Measurements from ENCODE around the gene CPNE4.

CPNE4 gene

DNA sequence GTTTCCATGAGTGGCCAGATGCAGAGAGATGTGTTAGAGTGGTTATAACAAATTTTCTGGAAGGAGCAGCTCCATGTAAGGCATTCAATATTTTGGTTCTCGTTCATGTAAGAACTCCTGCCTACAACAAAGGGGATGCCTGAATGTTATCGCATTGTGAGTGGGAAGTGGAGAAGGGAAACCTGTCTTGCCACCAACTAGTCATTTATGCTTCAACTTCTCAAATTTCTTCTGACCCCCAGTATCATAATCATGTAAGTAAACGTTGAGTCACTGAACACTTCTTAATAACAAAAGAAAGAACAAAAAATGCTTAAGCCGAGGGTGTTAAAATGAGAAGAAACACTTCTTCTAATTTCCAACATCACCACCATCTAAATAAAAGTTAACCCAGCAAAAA, 470.0 kb downstream of the CPNE4 start:
- no peak for DNase-seq

DNA sequence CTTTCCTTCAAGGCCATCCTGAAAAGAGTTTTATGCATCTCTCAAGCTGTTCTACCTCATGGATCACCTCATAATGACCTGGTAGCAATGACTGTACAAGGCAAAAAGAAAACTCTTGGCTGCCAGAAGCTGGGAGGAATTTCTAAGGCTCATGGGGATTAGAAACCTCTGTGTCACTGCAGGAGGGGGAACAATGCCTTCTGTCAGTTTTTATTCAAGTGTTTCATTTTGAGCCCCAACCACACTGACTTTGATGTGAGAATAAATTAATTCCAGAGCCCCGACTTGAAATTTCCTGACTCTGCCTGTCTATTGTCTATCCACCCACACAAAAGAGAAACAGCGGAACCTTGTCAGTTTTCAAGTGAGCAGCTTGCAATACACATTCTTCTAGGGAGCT, 473.3 kb downstream of the CPNE4 start:
- DNase-seq = no peak

DNA sequence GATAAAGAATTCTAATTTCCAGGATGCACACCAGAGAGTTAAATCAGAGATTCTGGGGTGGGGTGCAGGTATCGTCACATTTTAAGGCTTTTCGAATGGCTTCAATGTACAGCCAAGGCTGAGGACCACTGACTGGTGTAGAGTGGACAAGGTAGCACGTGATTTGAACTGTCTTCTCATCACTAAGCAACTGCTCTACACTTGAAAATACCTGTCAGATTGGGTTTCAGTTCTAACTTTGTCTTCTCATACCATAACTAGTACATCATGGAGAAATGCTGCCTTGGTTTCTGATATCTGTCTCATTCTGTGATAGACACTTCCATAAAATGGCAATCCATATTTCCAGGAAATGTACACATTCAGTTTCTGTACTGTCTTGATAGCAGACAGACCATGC, 474.0 kb downstream of the CPNE4 start:
- DNase-seq = no peak

DNA sequence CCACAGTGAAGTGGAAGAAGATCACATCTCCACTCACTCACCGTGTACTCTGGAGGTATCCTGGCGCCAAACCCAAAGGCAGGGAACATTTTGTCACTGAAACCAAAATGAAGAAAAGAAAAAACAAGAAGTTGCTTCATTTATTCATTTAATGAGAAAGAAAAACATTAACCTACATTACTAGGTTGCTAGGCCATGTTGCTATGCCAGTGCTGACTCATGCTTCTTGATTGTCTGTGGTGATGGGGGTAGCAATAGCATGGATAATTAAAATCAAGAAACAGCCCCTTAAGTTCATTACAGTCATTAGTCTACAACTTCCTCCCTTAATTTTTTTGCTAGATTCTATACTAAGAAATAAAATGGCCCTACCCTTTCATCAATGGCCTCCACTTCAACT, 479.4 kb downstream of the CPNE4 start:
- no peak for DNase-seq

DNA sequence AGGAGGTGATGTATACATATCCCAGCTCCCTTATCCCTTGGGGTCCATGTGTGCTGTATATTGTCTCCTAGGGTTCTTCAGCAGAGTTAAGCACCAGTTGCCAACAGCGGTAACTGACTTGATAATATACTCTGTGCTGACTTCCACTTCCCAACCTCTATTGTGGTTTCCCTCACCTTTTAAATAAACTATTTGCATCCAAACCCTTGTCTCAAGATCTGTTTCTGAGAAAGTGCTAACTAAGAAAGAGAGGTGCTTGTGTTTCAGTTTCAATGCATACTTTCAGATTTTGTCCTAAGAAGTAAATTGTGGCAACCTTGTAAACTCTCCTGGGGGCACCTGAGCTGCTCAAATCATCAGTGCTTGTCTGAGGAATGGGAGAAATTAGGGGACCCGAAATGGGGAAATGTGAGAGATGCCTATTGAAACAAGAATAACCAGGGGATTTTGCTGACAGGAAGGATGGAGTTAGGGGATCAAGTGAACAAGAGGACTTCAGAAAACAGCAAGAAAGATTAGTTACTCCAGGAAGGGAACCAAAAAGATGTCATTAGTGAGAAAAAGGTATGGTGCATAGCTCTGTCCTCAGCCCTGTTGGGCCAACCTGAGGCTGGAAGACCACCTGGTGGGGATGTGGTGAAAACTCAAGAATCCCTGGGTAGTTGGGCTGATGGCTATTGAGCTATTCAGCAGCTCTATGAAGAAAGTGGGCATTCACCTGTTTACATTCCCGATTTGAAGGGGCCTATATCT, 481.1 kb downstream of the CPNE4 start:
- DNase-seq = no peak

DNA sequence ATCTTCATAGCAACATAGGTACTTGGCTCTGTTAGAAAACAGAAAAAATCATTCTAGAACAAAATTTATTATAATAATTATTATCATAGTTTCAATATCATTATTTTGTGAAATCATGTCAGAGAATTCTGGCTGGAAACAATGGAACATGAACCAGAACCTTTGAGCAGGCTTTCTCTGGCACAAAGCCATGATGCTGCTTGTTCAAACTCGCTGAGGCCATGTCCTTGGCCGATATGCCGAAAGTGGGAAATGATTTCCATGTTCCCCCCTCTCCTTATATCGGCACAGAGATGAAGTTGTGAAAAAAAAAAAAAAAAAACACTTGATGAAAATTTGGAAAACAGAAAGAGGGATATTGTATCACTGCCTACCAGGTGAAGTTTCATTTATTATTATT, 483.1 kb downstream of the CPNE4 start:
- DNase-seq = no peak

DNA sequence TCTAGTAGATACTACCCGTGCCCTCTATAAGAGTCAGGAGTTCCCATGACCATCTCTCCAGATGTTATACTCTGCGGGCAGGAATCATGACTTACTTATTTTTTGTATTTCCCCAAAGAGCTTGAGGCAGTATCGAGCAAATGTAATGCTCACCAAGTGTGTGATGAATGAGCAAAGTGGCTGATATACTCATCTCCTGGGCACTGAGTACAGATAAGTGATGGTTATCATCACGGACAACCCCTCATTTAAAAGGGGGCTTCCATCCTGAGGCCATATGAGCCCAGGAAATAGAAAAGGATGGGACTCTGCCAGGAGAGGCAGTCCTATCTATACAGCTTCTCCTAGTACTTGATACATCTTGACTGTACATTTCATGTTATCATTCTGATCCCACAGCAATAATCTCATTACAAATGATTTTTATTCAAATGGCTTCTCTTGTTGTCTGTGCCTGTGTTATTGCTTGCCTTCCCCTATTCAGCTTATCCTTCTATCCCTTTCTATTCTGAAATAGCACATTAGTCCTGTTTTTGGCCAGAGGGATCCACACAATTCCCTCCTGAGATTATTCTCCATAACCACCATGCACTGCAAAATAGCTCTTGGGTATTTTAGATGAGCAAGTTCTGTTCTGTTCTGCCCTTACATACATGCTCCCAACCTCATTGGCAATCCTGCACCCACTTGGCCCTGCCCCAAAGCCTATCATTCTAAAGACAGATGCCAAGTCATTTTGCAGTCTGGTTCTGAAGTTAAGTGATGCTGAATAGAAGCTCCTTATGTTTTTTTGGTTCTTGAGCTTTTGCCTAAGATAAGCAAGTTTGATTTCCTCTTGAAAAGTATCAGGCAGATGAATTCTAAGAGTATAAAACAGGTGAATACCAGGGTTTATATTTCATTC, 484.0 kb downstream of the CPNE4 start:
- no peak for DNase-seq

DNA sequence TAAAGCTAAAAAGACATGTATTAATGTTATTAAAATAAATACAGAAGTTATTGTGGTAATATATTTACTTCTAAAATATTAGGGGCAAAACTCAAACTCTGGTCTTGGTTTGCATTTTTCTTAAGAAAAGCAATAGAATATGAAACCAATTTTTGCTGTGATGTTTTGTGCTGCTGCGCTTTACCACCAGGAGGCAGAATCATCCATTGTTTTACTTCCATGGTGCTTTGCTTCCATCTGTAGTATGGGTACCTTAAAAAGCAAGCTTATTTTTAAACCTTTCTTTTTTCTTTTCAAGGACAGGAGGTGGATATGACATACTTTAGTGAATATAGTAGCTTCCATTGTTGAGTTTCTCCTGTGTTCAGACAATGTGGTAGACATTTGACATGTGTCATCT, 485.5 kb downstream of the CPNE4 start:
- DNase-seq = no peak

DNA sequence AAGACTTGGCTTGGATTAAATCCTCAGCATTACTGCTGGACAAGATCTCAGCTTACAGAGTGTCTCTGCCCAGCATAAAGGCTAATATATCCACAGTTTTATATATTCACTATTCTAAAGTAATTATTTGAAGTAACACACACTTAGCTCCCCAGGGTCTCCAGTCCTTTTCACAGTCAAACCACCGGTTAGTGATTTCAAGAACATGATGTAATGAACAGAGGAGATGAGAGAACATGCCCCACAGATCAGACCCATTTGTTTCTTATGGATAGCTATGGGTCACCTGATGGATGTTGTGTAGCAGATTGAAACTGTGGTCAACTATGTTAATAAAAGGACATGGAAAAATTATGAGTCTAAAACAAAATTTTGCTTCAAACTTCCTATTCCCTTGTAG, 487.2 kb downstream of the CPNE4 start:
- DNase-seq = no peak

DNA sequence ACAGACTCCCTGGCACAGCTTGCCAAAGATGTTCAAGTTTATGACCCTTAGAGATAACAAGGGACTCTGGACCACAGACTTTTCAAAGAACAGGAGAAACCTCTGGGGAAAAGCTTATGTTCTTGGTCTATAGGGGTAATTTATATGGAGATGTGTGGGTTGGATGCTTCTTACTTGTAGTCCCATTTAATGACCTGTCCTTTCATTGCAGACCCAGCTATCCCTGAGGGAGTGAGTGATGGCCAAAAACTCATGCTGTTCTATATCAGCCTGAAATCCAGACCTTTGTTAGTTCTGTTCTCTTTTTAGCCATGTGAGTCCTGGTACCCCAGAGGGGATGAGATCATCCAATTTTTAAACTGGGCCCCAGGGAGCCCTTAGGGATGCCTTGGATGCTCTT, 488.4 kb downstream of the CPNE4 start:
- no peak for DNase-seq

DNA sequence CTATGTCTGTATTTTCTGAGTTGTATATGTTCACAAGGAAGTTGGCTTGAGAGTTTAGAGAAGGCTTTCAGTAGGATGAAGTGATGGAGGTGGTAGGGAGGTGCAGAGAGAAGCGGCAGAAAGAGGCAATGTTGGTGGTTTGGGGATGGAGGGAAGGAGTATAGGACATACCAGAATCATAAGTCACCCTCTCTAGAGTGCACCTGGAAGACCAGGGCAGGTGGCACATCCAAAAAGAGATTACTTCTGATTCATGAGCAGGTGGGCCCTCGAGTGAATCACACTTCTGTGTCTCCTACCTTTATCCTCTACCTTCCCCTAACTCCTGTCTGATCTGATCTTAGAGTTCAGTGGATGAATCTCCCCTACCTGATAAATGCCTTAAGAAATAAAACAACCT, 490.3 kb downstream of the CPNE4 start:
- DNase-seq = no peak

DNA sequence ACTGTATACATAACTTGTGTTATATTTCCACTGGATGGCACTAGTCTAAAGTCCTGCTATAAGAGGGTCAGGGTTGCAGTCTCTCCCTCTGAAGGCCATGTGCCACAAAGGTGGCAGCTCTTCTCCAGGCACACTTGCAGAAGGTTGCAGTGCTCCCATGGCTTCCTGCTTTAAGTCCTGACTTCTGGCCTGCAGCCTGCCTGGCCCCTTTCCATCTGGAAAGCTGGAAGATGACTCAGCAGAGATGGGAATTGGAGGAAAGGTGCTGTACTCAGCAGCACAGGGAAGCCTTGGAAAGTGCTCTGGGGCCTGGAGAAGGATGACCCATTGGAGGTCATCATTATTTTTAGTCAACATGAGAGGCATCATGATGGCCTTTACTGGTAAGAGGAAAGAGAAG, 491.1 kb downstream of the CPNE4 start:
- no peak for DNase-seq

DNA sequence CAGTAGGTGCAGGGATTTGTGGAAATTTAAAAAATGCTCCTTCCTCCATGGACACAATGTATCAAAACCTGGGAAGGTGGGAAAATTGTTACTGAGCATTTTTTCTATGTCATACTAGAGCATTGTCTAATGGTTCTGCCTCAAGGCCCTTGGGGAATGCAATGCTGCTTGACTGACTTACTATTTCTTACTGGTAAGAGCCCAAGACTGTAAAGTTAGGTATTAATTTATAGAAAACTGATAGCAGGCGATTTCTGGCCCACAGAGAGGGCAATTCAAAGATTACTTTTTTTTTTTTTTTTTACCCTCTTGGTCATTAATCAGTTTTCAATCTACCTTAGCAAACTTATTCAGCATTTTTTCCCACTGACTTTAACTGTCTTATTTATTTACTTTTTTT, 493.5 kb downstream of the CPNE4 start:
- DNase-seq = no peak

DNA sequence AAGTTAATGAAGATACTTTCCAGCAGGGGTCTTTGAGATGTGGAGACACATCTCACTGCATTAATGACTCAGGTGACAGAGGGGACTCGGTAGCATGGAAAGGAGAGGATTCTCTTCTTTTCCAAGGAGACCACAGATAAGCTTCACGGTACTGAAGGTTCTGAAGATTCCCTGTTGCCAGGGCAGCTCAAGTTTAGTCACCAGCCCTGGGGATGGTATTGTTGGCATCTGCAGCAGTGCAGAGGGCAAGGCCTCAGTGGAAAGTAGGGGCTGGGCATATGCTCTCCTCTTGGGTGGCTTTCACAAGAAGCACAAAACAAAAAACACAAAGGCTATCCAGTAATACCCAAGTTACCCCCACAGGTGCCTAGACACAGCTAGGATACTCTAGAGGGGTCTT, 494.0 kb downstream of the CPNE4 start:
- no peak for DNase-seq

DNA sequence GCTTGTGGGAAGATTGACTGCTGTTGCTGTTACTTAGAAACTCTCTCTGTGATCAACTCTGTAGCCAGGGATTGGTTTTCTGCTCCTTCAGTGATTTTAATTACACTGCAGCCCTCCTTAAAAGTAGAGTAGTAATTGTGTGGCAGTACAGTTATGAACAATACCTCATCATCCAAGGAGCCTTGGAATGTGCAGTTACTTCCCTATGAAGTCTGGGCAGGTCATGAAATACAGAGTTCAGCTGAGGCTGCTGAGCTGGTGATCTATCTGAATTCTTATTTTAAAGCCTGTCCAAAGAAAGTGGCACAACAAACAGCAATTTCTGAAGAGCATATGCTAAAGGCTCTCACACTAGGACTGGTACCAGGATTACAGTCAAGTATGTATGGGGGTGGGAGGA, 494.7 kb downstream of the CPNE4 start:
- DNase-seq = no peak

DNA sequence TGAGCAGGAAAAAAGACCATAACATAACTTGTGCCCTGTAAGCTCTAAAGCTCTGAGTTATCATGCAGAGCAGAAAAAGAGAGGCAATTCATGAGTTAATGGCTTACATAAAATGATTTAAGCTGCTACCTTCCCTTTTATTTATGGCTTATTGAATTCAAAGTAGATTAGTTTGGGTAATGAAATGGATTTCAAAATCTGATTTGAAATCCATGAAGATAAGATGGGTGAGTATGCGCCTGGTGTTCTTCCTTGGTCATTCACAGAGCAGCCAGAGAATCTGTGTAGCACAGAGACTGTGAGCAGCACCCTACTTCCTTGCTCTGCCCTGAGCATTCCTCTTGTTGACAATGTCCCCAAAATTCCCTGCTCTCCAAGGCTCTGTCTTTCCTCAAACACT, 495.8 kb downstream of the CPNE4 start:
- no peak for DNase-seq

DNA sequence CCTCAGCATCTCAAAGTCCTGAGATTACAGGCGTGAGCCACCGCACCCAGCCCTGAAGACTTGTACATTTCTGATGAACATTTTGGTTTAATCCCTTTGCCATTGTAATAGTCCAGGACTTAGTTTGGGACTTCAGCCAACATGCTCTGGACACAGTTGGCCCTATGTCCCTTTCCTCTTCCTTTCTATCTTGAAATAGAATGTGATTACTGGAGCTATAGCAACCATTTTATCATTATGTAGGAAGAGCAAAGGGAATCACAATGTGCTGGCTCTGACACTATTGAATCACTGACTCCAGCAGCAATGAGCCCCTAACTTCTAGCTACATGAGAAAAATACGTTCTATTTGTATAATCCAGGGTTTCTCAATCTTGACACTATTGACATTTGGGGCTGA, 497.3 kb downstream of the CPNE4 start:
- no peak for DNase-seq

DNA sequence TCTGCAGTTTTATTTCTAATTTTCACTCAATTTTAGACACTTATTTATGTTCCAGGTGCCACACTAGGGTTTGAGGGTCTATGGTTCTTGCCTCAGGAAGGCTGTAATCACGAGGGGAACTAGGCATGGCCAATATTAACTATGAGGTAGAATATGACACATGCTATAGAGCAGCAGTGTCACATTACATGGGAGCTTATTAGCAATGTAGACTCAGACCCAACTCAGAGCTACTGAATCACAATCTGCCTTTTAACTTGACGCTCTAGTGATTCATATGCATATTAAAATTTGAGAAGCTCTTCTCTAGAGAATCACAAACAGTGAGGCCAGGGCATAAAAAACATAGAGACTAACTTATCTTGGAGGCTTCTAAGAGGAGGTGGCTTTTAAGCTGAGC, 499.2 kb downstream of the CPNE4 start:
- DNase-seq = no peak

DNA sequence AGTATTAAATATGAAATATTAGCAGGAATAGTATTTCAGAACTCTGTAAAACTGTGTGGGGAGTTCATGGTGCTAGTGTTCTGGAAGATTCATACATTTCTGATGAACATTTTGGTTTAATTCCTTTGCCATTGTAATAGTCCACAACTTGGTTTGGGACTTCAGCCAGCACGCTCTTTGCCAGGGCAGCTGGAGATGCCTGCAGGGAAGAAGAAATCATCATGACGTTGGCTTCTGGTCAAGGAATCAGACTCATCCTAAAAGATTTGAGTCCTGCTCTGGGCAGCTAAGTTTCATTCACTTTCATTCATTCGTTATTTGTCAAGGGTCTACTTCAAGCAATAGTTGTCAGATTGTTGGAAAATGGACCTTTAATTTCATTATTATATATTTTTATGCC, 499.7 kb downstream of the CPNE4 start:
- DNase-seq = no peak

DNA sequence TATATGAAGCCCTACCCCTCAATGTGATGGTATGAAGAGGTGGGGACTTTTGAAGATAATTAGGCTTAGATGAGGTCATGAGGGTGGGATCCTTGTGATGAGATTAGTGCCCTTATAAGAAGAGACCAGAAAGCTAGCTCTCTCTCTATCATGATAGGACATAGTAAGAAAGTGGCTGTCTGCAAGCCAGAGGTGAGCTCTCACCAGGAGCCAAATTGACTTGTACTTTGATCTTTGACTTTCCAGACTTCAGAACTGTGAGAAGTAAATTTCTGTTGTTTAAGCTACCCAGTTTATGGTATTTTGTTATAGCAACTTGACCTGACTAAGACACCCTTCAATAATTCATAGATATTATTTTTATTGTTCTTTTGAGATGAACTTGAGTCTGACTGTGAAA, 502.2 kb downstream of the CPNE4 start:
- DNase-seq = no peak

DNA sequence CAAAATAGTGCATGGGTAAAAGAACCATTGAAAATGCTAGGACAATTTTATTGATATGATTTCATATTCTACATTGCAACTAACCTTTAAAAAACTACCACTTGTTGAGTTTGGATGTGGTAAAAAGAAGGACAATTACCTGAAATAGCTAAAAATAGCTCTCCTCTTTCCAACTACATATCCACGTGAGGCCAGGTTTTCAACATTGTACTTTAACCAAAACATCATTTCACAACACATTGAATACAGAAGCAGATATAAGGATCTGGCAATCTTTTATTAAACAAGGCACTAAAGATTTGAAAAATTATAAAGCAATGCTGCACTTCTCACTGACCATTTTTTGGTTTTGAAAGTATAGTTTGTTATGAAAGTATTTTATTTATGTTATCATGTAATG, 504.0 kb downstream of the CPNE4 start:
- DNase-seq = no peak

DNA sequence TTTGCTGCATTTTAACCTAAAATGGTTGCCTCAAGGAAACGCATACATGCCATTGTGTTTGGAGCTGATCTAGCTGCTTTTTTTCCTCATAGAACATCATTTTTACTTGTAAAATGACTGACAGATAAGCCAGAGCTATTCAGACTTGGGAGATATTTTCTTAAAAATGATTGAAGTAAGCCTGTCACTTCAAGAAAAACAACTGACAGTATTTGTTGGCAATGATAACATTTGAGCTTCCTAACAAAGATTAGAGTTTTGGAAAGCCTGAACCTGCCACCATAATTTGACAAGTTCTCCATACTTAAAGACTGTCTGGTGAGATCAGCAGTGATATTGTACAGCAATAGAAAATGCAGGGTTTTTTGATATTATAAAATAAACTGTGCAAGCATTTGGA, 504.4 kb downstream of the CPNE4 start:
- DNase-seq = no peak

DNA sequence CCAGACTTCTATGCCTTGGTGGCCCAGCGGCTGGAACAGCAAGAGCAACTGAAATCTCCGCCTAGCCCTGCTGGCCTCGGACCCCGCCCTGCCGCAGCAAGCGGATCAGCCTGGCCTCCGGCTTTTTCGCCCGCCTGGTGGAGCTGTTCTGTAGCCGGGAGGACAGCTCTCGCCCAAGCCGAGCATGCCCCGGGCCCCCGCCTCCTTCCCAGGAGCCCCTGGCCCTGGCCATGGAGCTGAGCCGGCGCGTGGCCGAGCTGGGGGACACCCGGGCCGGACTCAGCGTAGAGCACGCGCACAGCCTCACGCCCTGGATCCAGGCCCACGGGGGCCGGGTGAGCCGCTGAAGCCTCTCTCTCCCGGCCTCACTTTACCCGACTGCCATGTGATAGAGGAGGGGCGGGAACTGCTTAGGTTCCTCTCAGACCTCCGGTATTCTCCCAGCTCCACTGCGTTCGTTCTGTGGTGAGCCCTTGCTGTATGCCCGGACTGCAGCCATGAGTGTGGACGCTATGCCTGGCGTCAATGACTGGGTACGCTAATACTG, 507.9 kb downstream of the CPNE4 start:
- DNase-seq = no peak

DNA sequence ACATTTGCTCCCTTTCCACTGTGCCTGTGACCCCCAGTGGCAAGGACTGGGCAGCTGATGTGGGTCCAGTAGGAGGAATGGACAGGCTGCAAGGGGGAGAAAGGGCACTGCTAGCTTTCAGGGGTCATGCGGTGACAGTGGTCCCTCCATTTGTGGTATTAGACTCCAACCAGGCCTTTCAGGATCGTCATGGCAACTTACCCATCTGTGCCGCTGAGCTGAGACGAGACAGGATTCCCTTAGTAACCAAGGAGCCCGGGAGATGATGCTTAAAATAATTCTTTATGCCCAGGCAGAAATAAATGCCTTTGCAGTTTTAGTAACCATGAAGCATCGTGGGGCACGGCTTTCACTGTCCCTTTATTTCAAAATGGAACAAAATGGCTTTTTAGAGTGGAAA, 516.1 kb downstream of the CPNE4 start:
- DNase-seq = no peak

Measured in NCI-H345 (cell line).